Spleen (tissue), 7 donors: ENCODE measurements around the gene PDE3A.
"Not testable (repeated sequence)": the region's sequence is repeated elsewhere in the genome, so short reads cannot be mapped to it uniquely, and the experiment has no call there.

Source experiments
- POLR2A ChIP-seq, 3 donors: fragments of 450-650 bp; IDR thresholded peaks; one replicate each; pipeline ENCODE4 v1.5.1; 2017; ENCODE audit warnings: antibody characterized with exemption in 3 of 3, mild to moderate bottlenecking in 1 of 3
- POLR2AphosphoS5 ChIP-seq, 3 donors: sonication (generic); formaldehyde crosslinking; IDR thresholded peaks; one replicate each; pipeline ENCODE4 v1.5.1; 2017; ENCODE audit warnings: antibody characterized with exemption in 3 of 3
- TF ChIP-seq, protein P1 (sequence below), 11 experiments: fragments of 200-600 bp in 7 of 11; fragments of 450-650 bp in 4 of 11; sonication (generic) in 4 of 11; IDR thresholded peaks in 8 of 11; conservative IDR thresholded peaks in 3 of 11; 1 replicate in 7 of 11; 2 replicates in 4 of 11; pipeline versions ENCODE4 v1.4.0 to v1.8.0; 2016 to 2021; ENCODE audit warnings: antibody characterized with exemption in 11 of 11, inconsistent platforms in 4 of 11, mild to moderate bottlenecking in 1 of 11
- donor health status: DM: no; HTN: no; CAD: no; lungs with moderate emphysema.
- donor health status: DM: no; HTN: no; CAD: no.
- donor health status: DM: no; HTN: no; CAD: no.

DNA sequence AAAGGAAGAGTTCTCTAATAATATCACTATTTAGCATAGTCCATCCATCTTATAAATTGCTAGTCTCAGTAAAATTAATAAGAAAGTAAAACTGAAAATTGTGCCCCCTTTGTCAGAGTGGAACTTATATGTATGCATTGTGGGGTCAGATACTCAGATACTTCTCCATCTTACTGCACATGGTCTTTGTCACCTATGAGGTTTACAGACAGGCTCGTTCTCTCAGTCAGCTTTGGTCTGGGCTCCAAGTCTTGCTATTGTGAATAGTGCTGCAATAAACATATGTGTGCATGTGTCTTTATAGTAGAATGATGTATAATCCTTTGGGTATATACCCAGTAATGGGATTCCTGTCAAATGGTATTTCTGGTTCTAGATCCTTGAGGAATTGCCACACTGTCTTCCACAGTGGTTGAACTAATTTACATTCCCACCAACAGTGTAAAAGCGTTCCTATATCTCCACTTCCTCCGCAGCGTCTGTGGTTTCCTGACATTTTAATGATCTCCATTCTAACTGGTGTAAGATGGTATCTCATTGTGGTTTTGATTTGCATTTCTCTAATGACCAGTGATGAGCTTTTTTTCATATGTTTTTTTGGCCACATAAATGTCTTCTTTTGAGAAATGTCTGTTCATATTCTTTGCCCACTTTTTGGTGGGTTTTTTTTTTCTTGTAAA is 37.4 kb upstream of the PDE3A start:
- TF ChIP-seq, protein P1, sequence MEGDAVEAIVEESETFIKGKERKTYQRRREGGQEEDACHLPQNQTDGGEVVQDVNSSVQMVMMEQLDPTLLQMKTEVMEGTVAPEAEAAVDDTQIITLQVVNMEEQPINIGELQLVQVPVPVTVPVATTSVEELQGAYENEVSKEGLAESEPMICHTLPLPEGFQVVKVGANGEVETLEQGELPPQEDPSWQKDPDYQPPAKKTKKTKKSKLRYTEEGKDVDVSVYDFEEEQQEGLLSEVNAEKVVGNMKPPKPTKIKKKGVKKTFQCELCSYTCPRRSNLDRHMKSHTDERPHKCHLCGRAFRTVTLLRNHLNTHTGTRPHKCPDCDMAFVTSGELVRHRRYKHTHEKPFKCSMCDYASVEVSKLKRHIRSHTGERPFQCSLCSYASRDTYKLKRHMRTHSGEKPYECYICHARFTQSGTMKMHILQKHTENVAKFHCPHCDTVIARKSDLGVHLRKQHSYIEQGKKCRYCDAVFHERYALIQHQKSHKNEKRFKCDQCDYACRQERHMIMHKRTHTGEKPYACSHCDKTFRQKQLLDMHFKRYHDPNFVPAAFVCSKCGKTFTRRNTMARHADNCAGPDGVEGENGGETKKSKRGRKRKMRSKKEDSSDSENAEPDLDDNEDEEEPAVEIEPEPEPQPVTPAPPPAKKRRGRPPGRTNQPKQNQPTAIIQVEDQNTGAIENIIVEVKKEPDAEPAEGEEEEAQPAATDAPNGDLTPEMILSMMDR (IDR thresholded peaks at IDR 0.05 in 8 of 11, conservative IDR thresholded peaks at IDR 0.05 in 3 of 11): not testable (repeated sequence)
- TF ChIP-seq POLR2A, POLR2AphosphoS5 (IDR thresholded peaks at IDR 0.05): not testable (repeated sequence)
